Measurements from ENCODE around the gene PACRG.

DNA sequence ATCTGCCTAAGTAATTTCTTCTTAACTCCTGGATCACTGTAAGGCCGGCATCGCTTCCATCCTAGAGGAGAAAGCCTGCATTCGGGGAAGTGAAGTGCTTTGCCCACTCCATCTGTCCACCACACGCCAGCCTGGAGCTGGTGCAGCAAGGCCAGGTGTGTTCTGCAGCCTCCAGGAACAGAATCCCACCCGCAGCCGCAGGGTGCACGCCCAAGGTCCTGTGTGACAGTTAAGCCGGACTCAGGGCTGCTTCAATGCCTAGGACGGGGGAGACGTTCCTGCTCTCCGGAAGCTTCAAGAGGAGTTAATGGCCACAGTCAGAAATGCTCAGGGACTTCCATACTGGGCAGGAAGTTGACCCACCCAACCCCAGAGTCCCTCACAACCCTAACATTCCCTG, 600.6 kb downstream of the PACRG start:
- no peak for TF ChIP-seq POLR2AphosphoS5 (IDR thresholded peaks at IDR 0.05; ENCODE audit: low read depth, low read length)
- TF ChIP-seq, protein P1, sequence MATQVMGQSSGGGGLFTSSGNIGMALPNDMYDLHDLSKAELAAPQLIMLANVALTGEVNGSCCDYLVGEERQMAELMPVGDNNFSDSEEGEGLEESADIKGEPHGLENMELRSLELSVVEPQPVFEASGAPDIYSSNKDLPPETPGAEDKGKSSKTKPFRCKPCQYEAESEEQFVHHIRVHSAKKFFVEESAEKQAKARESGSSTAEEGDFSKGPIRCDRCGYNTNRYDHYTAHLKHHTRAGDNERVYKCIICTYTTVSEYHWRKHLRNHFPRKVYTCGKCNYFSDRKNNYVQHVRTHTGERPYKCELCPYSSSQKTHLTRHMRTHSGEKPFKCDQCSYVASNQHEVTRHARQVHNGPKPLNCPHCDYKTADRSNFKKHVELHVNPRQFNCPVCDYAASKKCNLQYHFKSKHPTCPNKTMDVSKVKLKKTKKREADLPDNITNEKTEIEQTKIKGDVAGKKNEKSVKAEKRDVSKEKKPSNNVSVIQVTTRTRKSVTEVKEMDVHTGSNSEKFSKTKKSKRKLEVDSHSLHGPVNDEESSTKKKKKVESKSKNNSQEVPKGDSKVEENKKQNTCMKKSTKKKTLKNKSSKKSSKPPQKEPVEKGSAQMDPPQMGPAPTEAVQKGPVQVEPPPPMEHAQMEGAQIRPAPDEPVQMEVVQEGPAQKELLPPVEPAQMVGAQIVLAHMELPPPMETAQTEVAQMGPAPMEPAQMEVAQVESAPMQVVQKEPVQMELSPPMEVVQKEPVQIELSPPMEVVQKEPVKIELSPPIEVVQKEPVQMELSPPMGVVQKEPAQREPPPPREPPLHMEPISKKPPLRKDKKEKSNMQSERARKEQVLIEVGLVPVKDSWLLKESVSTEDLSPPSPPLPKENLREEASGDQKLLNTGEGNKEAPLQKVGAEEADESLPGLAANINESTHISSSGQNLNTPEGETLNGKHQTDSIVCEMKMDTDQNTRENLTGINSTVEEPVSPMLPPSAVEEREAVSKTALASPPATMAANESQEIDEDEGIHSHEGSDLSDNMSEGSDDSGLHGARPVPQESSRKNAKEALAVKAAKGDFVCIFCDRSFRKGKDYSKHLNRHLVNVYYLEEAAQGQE (IDR thresholded peaks at IDR 0.05; ENCODE audit: insufficient read depth in 1 of 2, low read depth in 2 of 2, low read length in 2 of 2) = no peak
- no peak for TF ChIP-seq TAF1 (IDR thresholded peaks at IDR 0.05; ENCODE audit: borderline replicate concordance, insufficient read depth, low read length)
